ENCODE data around the gene CENATAC. TPM values are rescaled to one million over a fixed set of nuclear protein-coding genes. Genes with fewer than 3 reads are reported as not detected.

The CENATAC gene
- total RNA-seq, 1 experiment from 2014 or later: 55.2 TPM

DNA sequence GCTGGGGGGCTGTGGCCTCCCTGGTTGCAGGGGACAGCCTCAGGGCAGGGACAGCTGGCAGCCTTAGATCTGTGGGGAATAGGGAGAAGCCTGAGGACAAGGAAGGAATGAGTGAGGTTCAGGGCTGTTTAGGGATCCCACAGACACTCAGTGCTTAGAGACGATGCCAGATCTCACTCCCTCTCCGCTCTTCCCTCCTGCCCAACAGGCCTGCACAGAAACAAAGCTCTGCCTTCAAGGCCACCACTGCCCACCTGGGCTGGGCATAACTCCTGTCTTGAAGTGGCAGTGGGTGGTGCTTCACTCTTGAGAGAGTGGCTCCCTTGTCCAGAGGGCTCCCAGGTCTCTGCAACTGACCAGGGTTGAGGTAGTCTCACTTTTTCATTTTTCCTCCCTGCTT is 13.1 kb upstream of the CENATAC start:
- H4K8ac ChIP-seq (replicated peaks; ENCODE audit: insufficient read length, low read depth, low read length): no peak overlapping the region
- no peak overlapping the region for H2AK5ac ChIP-seq (ENCODE audit: insufficient read length, low read length)
- Mint-ChIP-seq H3K4me1 (peaks cover 8 to 10% of the 10 kb centered on the region in 2 experiments), H3K4me3 (no peak overlapping the region), H3K27ac (no peak overlapping the region), H3K36me3 (ENCODE audit: insufficient read depth in 1 of 3, low read depth in 3 of 3) (no peaks in the 10 kb centered on the region), H3K27me3 (ENCODE audit: low read depth) (peaks cover 4% of the 10 kb centered on the region), H3K9me3 (no peaks in the 10 kb centered on the region)
- WGBS (ENCODE audit: extremely low coverage, insufficient read length, low lambda C conversion rate): no CpG with 5 or more reads among the region's 2 CpGs
- no peak overlapping the region for H2BK120ac ChIP-seq (ENCODE audit: low read depth, low read length, poor library complexity, severe bottlenecking)
- H3K9ac ChIP-seq (ENCODE audit: extremely low read depth, insufficient read length, low read length): no peak overlapping the region
- no peaks in the 10 kb centered on the region for H3K4me1 ChIP-seq (ENCODE audit: insufficient read depth, low read length)
- DNase-seq: no peak
- TF ChIP-seq CTCF (conservative IDR thresholded peaks at IDR 0.05): no peak
- no peak overlapping the region for H3K27ac ChIP-seq (ENCODE audit: insufficient read length, low read depth, low read length)
- no peak overlapping the region for H4K5ac ChIP-seq (ENCODE audit: insufficient read length, low read depth, low read length)
- H2BK15ac ChIP-seq (ENCODE audit: low read depth, low read length): no peak overlapping the region
- no peak overlapping the region for H2BK12ac ChIP-seq (ENCODE audit: insufficient read length, low read depth, low read length)
- H3K27me3 ChIP-seq (ENCODE audit: insufficient read depth, low read length): no peaks in the 10 kb centered on the region; the same call in 1 of the 2 replicates
- no peak overlapping the region for H3K4me2 ChIP-seq (ENCODE audit: insufficient read depth, insufficient read length, low read length)
- no peaks in the 10 kb centered on the region for H3K23me2 ChIP-seq (ENCODE audit: insufficient read length, low read depth, low read length, poor library complexity, severe bottlenecking)
- H4K91ac ChIP-seq (ENCODE audit: insufficient read length, low read depth, low read length): no peak overlapping the region
- no peak overlapping the region for H2BK20ac ChIP-seq (ENCODE audit: low read depth, low read length, poor library complexity, severe bottlenecking)
- no peak overlapping the region for H3K4ac ChIP-seq (ENCODE audit: low read depth, low read length)
- no peaks in the 10 kb centered on the region for H3K9me3 ChIP-seq (ENCODE audit: control insufficient read depth, low read depth, low read length)
- no peak overlapping the region for H3K18ac ChIP-seq (ENCODE audit: insufficient read length, low read depth, low read length)
- no peaks in the 10 kb centered on the region for H3K79me2 ChIP-seq (ENCODE audit: insufficient read depth, low read length)
- H3K79me1 ChIP-seq (ENCODE audit: insufficient read depth, low read depth, low read length, poor library complexity, severe bottlenecking): no peaks in the 10 kb centered on the region
- H3T11ph ChIP-seq (ENCODE audit: low read length): no peak overlapping the region
- no peak overlapping the region for H2BK5ac ChIP-seq (ENCODE audit: insufficient read length, low read length)
- no peak overlapping the region for H3K14ac ChIP-seq (ENCODE audit: insufficient read depth, low read length)
- H4K20me1 ChIP-seq (ENCODE audit: control insufficient read depth, insufficient read depth, insufficient read length): no peaks in the 10 kb centered on the region
- no peak overlapping the region for H3K56ac ChIP-seq (ENCODE audit: insufficient read length, low read depth, low read length)
- H2AFZ ChIP-seq (ENCODE audit: low read length): no peak overlapping the region
- H3K23ac ChIP-seq (ENCODE audit: insufficient read length, low read depth, low read length): no peak overlapping the region
